ENCODE measurements around the gene WDR3. TPM values are rescaled to one million over a fixed set of nuclear protein-coding genes. Genes with fewer than 3 reads are reported as not detected.

WDR3 gene
- total and polyA plus RNA-seq, 12 donors: 1.5 to 16.8 (median 12.3) TPM

DNA sequence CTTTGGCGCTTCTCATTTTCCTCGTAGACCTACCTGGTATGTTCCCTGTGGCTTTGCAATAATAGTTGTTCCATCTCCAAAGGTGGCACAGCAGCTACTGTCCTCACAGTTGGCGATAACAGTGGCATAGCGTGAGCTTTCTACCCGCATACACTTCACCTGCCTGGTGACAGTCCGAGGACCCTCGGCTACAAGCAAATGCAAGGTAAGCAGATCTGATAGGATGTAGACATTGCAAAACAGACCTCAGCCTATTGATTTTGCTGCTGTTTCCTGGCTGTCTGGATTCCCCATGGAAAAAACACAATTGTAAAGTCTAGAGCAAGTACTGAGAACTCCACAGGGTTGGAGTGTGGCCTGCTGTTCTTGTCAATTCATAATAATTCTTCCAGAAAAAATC, 78.5 kb downstream of the WDR3 start:
- Histone ChIP-seq H3K4me3 (no peak overlapping the region), H3K9me3 (peaks cover 0 to 3% (median 0%) of the 10 kb centered on the region in 11 donors), H3K36me3 (no peaks in the 10 kb centered on the region), H3K4me1 (no peaks in the 10 kb centered on the region), H3K27me3 (peaks cover 0 to 3% (median 0%) of the 10 kb centered on the region in 7 donors), H3K27ac (no peak overlapping the region)
- intact Hi-C loops (cut with DNase I): no loop called here
- TF ChIP-seq, protein P1, sequence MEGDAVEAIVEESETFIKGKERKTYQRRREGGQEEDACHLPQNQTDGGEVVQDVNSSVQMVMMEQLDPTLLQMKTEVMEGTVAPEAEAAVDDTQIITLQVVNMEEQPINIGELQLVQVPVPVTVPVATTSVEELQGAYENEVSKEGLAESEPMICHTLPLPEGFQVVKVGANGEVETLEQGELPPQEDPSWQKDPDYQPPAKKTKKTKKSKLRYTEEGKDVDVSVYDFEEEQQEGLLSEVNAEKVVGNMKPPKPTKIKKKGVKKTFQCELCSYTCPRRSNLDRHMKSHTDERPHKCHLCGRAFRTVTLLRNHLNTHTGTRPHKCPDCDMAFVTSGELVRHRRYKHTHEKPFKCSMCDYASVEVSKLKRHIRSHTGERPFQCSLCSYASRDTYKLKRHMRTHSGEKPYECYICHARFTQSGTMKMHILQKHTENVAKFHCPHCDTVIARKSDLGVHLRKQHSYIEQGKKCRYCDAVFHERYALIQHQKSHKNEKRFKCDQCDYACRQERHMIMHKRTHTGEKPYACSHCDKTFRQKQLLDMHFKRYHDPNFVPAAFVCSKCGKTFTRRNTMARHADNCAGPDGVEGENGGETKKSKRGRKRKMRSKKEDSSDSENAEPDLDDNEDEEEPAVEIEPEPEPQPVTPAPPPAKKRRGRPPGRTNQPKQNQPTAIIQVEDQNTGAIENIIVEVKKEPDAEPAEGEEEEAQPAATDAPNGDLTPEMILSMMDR (IDR thresholded peaks at IDR 0.05): no peak
- no peak for ATAC-seq
- DNase-seq: no peak
- 86 to 88% methylated on average over 7 of the region's 7 CpGs for WGBS, 2 donors

DNA sequence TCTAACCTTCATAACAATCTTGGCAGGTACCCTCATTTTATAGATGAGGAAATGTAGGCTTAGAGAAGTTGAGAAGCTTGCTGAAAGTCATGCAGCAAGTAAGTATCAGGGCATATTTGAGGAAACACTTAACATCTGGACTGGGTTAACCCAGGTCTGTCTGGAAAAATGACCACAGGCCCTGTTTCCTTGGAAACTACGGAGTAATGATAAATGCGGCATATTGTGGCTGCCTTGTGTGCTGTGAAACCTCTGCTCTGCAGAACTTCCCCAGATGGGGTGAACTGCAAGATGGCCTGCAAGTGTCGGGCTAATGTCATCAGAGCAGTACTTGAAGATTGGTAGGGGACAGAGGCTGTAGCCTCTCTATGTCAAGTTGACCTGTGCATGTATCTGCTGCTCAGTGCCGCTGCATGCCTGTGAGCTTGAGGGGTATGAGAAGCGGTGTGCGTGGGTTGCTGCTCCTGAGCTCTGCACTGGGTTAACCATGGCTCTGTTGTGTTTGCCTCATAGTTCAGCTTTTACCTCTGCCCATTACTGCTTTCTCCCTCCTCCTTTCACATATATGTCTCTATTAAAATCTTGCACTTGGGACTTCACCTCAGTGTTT, 83.1 kb downstream of the WDR3 start:
- 81 to 88% methylated on average over 6 of the region's 6 CpGs for WGBS, 2 donors
- intact Hi-C loops (cut with DNase I): no loop called here
- ATAC-seq: no peak
- no peaks in the 10 kb centered on the region for H3K9me3 ChIP-seq
- peaks cover 0 to 3% (median 0%) of the 10 kb centered on the region in 7 donors for H3K27me3 ChIP-seq
- no peak overlapping the region for H3K4me3 ChIP-seq
- H3K36me3 ChIP-seq: no peaks in the 10 kb centered on the region
- no peaks in the 10 kb centered on the region for H3K4me1 ChIP-seq
- no peak for DNase-seq
- TF ChIP-seq, protein P1 (IDR thresholded peaks at IDR 0.05): no peak
- H3K27ac ChIP-seq: no peak overlapping the region

DNA sequence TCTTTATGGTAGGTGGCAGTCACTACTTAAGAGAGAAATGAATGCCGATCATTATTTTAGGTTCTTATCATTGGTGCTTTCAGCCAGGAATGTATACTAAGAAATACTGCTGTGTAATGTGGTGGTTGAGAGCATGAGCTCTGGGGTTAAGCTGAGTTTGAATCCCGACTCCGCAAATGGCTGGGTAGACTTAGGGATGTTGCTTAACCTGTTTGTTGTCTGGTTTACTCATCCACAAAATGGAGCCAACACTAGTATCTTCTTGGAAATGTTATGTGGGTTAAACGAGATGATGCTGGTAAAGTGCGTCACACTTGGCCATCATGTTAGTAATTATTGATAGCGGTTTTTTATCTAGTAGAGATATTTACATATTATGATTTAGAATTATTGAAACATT, 83.8 kb downstream of the WDR3 start:
- Histone ChIP-seq H3K36me3 (no peaks in the 10 kb centered on the region), H3K4me1 (no peaks in the 10 kb centered on the region), H3K27ac (no peak overlapping the region), H3K4me3 (no peak overlapping the region), H3K9me3 (no peaks in the 10 kb centered on the region), H3K27me3 (no peaks in the 10 kb centered on the region)
- TF ChIP-seq, protein P1 (IDR thresholded peaks at IDR 0.05): no peak
- intact Hi-C loops (cut with DNase I): no loop called here
- no peak for ATAC-seq
- DNase-seq: no peak
- 81 to 90% methylated on average over 6 of the region's 6 CpGs for WGBS, 2 donors

DNA sequence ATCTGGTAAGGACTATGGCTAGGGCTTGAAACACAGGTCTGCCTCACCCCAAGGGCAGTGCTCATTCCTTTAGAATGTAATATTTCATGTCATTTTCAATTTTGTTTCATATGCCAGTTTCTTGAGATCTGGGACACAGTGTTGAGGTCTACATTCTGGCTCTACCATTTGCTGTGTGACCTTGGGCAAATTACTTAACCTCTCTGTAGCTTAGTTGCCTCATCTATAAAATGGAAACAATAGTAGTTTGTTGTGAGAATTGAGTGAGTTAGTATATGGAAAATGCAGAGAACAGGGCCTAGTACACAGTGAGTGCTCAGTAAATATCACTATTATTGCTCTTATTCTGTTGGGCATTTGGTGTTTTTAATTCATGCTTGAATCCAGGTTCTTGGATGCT, 84.4 kb downstream of the WDR3 start:
- no peaks in the 10 kb centered on the region for H3K36me3 ChIP-seq
- intact Hi-C loops (cut with DNase I): no loop called here

More for the DNA sequence above, 84.4 kb downstream of the WDR3 start:
- DNase-seq (no peak), ATAC-seq (no peak)
- no peaks in the 10 kb centered on the region for H3K9me3 ChIP-seq
- H3K27ac ChIP-seq: no peak overlapping the region
- H3K4me1 ChIP-seq: no peaks in the 10 kb centered on the region
- H3K27me3 ChIP-seq: no peaks in the 10 kb centered on the region
- TF ChIP-seq, protein P1 (IDR thresholded peaks at IDR 0.05): no peak
- H3K4me3 ChIP-seq: no peak overlapping the region

Other genes with a start within 250 kb of the WDR3 start
- 10 to 100 TPM; 10.4 to 24.2 (median 20.3) TPM for gene GDAP2, start 118 bp upstream of the WDR3 start, total RNA-seq
- gene GDAP2, start 118 bp upstream of the WDR3 start, polyA plus RNA-seq: 1 to 10 TPM; 1.7 to 3.8 TPM